ENCODE measurements around the gene AGER. TPM values are rescaled to one million over a fixed set of nuclear protein-coding genes. Genes with fewer than 3 reads are reported as not detected.

AGER gene
- total RNA-seq (2014; rRNA removed; shearing (Covaris generic)), result 0.64 and 2.6 TPM in 2 replicates

GRCh38 chr6:32184084-32184640, at the start of gene AGER:
Gene AGER, minus strand, starts transcription at chr6:32184253. Its CDS starts 31 bp downstream, at chr6:32184222.

GRCh38 chr6:32223258-32224235, 39.5 kb upstream of the AGER start, which contains the start of gene NOTCH4:
Gene NOTCH4, minus strand, starts transcription at chr6:32224067. Its CDS starts 139 bp downstream, at chr6:32223928.

GRCh38 chr6:32192608-32193039, 8.6 kb upstream of the AGER start, which contains the start of gene GPSM3:
Gene GPSM3, minus strand, starts transcription at chr6:32192643. Its CDS starts 130 bp downstream, at chr6:32192513.

GRCh38 chr6:32190054-32190851, 6.2 kb upstream of the AGER start, which contains the start of gene PBX2:
Gene PBX2, minus strand, starts transcription at chr6:32190202. Its CDS starts 287 bp downstream, at chr6:32189915.

DNA sequence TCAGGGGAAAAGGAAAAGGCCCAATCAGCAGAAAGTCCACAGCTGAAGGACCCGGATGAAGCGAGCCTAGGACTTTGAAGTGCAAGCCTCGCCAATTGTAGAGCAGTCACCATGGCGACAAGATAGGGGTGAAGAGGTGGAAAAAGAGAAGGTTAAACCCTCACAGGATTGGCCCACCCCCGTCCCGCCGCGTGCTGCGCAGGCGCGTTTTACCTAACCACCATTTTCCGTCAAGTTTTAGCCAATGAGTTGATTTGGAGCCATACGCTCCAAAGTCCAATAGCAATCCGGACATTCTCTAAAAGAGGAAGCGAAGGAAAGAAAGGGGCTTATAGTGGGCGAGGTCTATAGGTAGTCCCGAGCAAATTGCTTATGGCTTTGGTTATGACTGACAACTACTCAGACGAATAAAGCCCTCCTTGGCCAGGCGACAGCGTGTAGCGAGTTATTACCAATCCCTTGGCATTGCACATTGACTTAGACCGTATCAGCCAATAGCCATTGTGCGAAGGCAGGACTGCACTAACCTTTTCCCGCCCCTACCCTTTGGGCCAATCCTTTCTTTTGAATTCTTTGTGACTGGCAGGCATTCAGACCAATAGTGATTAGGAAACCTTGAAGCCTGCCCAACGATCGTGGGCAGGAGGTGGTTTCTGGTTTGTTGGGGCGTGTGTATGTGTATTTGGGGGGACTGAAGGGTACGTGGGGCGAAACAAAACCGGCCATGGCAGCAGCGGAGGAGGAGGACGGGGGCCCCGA, 6.1 kb downstream of the AGER start, which contains the start of gene RNF5:
Gene RNF5, plus strand, starts transcription at position 618 of the 759 bp plus-strand sequence. Its CDS starts 107 bp downstream, at position 725.

GRCh38 chr6:32175711-32176475, 8.2 kb downstream of the AGER start, which contains the start of gene AGPAT1:
Gene AGPAT1, minus strand, starts transcription at chr6:32176084. Its CDS starts 4,588 bp downstream, at chr6:32171496.

GRCh38 chr6:32164295-32164694, 19.8 kb downstream of the AGER start, which contains the start of gene EGFL8:
Gene EGFL8, plus strand, starts transcription at chr6:32164595. Its CDS starts 1,571 bp downstream, at chr6:32166166.

DNA sequence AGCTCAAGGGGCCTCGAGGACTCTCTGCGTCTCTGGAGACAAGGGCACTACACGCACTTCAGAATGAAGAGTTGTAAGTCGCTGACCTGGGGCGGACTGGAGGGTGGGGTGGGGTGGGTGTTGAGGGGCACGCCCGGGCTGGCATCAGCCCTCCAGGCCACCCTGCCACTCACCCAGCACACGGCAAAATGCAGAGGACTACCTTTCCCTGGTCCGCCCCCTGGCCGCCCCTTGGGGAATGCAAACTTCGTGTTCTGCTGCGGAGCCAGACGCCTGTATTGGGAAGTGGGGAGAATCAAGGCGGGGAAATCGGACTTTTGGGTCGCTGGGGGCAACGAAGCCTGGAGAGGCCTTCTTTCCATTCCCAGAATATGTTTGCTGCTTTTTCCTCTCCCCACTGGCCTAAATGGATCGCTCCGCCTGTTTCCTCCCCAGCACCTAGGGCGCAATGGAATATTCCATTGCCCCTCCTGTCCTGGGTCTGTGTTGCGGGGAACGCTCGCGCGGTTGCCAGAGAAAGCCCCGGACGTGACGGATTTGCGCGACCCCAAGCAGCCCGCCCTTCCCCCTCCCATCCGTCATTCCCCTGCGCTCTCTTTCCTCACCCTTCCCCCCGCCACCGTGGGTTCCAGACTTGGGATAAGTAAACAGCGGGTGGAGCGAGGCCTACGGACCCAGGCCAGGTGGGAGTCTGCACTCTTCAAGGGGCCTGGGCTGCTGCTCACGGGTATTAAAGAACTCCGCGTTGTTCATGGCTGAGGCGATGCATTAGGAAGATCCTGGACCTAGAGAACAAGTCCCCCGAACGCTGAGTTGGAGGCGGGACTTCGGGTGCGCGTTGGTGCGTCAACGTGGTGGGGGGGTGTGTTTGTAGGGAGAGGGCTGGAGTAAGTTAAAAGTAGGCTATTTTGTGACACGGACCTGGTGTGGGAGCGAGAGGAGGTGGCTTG, 30.2 kb downstream of the AGER start, which contains the start of gene PPT2:
Gene PPT2, plus strand, starts transcription at position 578 of the 950 bp plus-strand sequence. CDS start 454 bp downstream, outside the sequence.

GRCh38 chr6:32151863-32152768, 31.9 kb downstream of the AGER start, which contains the start of gene PRRT1:
Gene PRRT1, minus strand, starts transcription at chr6:32151939. Its CDS starts 112 bp downstream, at chr6:32151827.

Small RNA genes lying within 50 kb of the gene (small RNA-seq; reads per million reads assigned to genes)
- gene AL662884.1, result not detected
- gene MIR6833, result not detected

Other genes with a start within 250 kb of the AGER start
- 0.60 and 1.6 TPM in 2 replicates for gene CFB, start 238.2 kb downstream of the AGER start, total RNA-seq (2014; rRNA removed; shearing (Covaris generic))
- 134 and 146 TPM in 2 replicates for gene NELFE, start 225.3 kb downstream of the AGER start, total RNA-seq (2014; rRNA removed; shearing (Covaris generic))
- gene SKIC2, start 225.1 kb downstream of the AGER start, total RNA-seq (2014; rRNA removed; shearing (Covaris generic)), result 63.1 and 63.8 TPM in 2 replicates
- 19.4 and 23.9 TPM in 2 replicates for gene DXO, start 212.1 kb downstream of the AGER start, total RNA-seq (2014; rRNA removed; shearing (Covaris generic))
- gene C4A, start 202.2 kb downstream of the AGER start, total RNA-seq (2014; rRNA removed; shearing (Covaris generic)), result 0.94 and 2.3 TPM in 2 replicates
- 1.8 and 2.1 TPM in 2 replicates for gene C4B, start 169.5 kb downstream of the AGER start, total RNA-seq (2014; rRNA removed; shearing (Covaris generic))
- not detected in 2 replicates for gene CYP21A2, start 145.8 kb downstream of the AGER start, total RNA-seq (2014; rRNA removed; shearing (Covaris generic))
- gene TNXB, start 74.9 kb downstream of the AGER start, total RNA-seq (2014; rRNA removed; shearing (Covaris generic)), result 1.3 and 2.7 TPM in 2 replicates
- gene ATF6B, start 56.0 kb downstream of the AGER start, total RNA-seq (2014; rRNA removed; shearing (Covaris generic)), result 15.8 and 22.7 TPM in 2 replicates
- gene FKBPL, start 54.0 kb downstream of the AGER start, total RNA-seq (2014; rRNA removed; shearing (Covaris generic)), result 5.5 and 6.6 TPM in 2 replicates
- 0.19 TPM in 1 of 2 replicates, not detected in the other for gene PRRT1, start 32.3 kb downstream of the AGER start, total RNA-seq (2014; rRNA removed; shearing (Covaris generic))
- gene PPT2, start 30.1 kb downstream of the AGER start, total RNA-seq (2014; rRNA removed; shearing (Covaris generic)), result 27.3 and 73.0 TPM in 2 replicates
- gene EGFL8, start 19.7 kb downstream of the AGER start, total RNA-seq (2014; rRNA removed; shearing (Covaris generic)), result 5.5 and 12.9 TPM in 2 replicates
- gene AGPAT1, start 8.2 kb downstream of the AGER start, total RNA-seq (2014; rRNA removed; shearing (Covaris generic)), result 53.5 and 66.1 TPM in 2 replicates
- gene RNF5, start 5.8 kb downstream of the AGER start, total RNA-seq (2014; rRNA removed; shearing (Covaris generic)), result 39.9 and 40.1 TPM in 2 replicates
- gene PBX2, start 5.9 kb upstream of the AGER start, total RNA-seq (2014; rRNA removed; shearing (Covaris generic)), result 19.9 and 33.7 TPM in 2 replicates
- gene GPSM3, start 8.4 kb upstream of the AGER start, total RNA-seq (2014; rRNA removed; shearing (Covaris generic)), result 13.7 and 15.4 TPM in 2 replicates
- 4.6 and 4.7 TPM in 2 replicates for gene NOTCH4, start 39.8 kb upstream of the AGER start, total RNA-seq (2014; rRNA removed; shearing (Covaris generic))
- gene TSBP1, start 187.7 kb upstream of the AGER start, total RNA-seq (2014; rRNA removed; shearing (Covaris generic)), result 0.08 TPM in 1 of 2 replicates, not detected in the other
- not detected in 2 replicates for gene BTNL2, start 222.9 kb upstream of the AGER start, total RNA-seq (2014; rRNA removed; shearing (Covaris generic))

Data from A375 (cell line).